Measurements from ENCODE around the gene TRPM6. TPM values are rescaled to one million over a fixed set of nuclear protein-coding genes. Genes with fewer than 3 reads are reported as not detected.
"Not testable (repeated sequence)": the region's sequence is repeated elsewhere in the genome, so short reads cannot be mapped to it uniquely, and the experiment has no call there.

The TRPM6 gene
- total and polyA plus RNA-seq, 10 donors = 0.05 to 9.9 (median 1.7) TPM

DNA sequence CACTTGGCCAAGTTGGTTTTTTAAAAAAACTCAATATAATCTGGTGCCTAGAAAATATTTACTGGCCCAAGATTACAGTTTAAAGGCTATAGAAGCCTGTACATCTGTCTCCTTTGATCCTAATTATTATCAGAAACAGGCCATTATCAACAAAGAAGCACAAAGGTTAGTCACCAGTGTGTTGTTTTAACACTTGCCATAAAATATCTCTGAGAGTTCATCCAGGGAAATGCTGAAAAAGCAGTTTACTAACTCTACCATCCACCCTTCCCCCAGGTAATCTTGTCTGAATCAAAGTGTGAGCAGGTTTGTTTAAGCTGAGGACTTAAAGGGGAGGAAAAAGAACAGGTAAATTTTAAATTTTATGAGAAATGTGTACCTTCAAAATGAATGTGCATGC, 13.3 kb upstream of the TRPM6 start:
- no peaks in the 10 kb centered on the region for H3K4me1 ChIP-seq
- no peak for DNase-seq
- no peaks in the 10 kb centered on the region for H3K9me3 ChIP-seq
- H3K4me3 ChIP-seq = no peak overlapping the region
- H3K27ac ChIP-seq = no peak overlapping the region
- no peaks in the 10 kb centered on the region for H3K36me3 ChIP-seq
- intact Hi-C loops (cut with DNase I; ENCODE audit: low total_unique reads) = no loop called here
- TF ChIP-seq POLR2AphosphoS5 (IDR thresholded peaks at IDR 0.05) = no peak
- TF ChIP-seq, protein P1, sequence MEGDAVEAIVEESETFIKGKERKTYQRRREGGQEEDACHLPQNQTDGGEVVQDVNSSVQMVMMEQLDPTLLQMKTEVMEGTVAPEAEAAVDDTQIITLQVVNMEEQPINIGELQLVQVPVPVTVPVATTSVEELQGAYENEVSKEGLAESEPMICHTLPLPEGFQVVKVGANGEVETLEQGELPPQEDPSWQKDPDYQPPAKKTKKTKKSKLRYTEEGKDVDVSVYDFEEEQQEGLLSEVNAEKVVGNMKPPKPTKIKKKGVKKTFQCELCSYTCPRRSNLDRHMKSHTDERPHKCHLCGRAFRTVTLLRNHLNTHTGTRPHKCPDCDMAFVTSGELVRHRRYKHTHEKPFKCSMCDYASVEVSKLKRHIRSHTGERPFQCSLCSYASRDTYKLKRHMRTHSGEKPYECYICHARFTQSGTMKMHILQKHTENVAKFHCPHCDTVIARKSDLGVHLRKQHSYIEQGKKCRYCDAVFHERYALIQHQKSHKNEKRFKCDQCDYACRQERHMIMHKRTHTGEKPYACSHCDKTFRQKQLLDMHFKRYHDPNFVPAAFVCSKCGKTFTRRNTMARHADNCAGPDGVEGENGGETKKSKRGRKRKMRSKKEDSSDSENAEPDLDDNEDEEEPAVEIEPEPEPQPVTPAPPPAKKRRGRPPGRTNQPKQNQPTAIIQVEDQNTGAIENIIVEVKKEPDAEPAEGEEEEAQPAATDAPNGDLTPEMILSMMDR (IDR thresholded peaks at IDR 0.05 in 8 of 11, conservative IDR thresholded peaks at IDR 0.05 in 3 of 11) = no peak
- TF ChIP-seq POLR2A (IDR thresholded peaks at IDR 0.05) = no peak
- peaks cover 0 to 30% (median 0%) of the 10 kb centered on the region in 7 donors for H3K27me3 ChIP-seq (replicated peaks in 1 of 7)

DNA sequence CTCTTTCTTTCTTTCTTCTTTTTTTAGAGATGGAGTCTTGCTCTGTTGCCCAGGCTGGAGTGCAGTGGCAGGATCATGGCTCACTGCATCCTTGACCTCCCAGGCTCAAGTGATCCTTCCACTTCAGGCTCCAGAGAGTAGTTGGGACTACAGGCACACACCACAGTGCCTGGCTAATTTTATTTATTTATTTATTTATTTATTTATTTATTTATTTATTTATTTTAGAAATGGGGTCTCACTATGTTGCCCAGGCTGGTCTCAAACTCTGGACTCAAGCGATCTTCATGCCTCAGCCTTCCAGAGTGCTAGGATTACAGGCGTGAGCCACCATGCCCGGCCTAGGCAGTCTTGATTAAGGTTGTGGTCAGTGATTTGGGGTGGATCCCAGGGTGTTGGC, 728 bp upstream of the TRPM6 start:
- H3K9me3 ChIP-seq; intact Hi-C loops (cut with DNase I; ENCODE audit: low total_unique reads); H3K36me3 ChIP-seq; H3K4me3 ChIP-seq; DNase-seq; H3K27ac ChIP-seq: not testable (repeated sequence)
- Histone ChIP-seq H3K4me1 (peaks cover 0 to 22% (median 17%) of the 10 kb centered on the region in 6 donors), H3K27me3 (replicated peaks in 1 of 7) (peaks cover 0 to 48% (median 15%) of the 10 kb centered on the region in 7 donors)
- 93 to 97% (median 95%) methylated on average over 3 of the region's 3 CpGs for WGBS, 5 donors

DNA sequence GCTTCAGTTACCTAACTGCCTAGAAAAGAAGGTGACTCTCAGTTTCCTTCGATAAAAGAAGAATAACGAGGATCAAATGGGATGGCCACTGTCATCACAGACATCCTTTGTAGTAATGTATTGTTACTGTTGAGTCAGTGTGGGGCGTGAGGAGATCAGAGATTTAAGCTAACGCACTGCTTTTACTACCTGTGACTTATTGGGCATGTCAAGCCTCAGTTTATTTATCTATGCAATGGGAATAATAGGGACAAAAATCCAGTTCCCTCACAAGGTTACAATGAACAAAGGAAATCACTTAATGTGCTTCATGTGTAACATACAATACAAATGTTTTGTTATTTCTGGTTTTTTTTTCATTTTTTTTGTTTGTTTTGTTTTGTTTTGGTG, 255 bp upstream of the TRPM6 start:
- Histone ChIP-seq H3K36me3 (no peaks in the 10 kb centered on the region), H3K4me3 (peak overlapping the region in 5 of 8 donors; percentile 46 to 74 (median 48)), H3K27ac (peak overlapping the region in 7 of 8 donors; percentile 73 to 96 (median 87)), H3K9me3 (peaks cover 0 to 9% (median 0%) of the 10 kb centered on the region in 8 donors), H3K4me1 (peaks cover 0 to 22% (median 17%) of the 10 kb centered on the region in 6 donors), H3K27me3 (replicated peaks in 1 of 7) (peaks cover 0 to 48% (median 15%) of the 10 kb centered on the region in 7 donors)
- TF ChIP-seq, protein P1 (IDR thresholded peaks at IDR 0.05 in 8 of 11, conservative IDR thresholded peaks at IDR 0.05 in 3 of 11) = no peak
- TF ChIP-seq POLR2AphosphoS5 (IDR thresholded peaks at IDR 0.05) (no peak), POLR2A (IDR thresholded peaks at IDR 0.05) (no peak)
- DNase-seq = no peak
- 62 to 90% (median 79%) methylated on average over 4 of the region's 4 CpGs for WGBS, 5 donors
- intact Hi-C loops (cut with DNase I; ENCODE audit: low total_unique reads) = no loop called here

DNA sequence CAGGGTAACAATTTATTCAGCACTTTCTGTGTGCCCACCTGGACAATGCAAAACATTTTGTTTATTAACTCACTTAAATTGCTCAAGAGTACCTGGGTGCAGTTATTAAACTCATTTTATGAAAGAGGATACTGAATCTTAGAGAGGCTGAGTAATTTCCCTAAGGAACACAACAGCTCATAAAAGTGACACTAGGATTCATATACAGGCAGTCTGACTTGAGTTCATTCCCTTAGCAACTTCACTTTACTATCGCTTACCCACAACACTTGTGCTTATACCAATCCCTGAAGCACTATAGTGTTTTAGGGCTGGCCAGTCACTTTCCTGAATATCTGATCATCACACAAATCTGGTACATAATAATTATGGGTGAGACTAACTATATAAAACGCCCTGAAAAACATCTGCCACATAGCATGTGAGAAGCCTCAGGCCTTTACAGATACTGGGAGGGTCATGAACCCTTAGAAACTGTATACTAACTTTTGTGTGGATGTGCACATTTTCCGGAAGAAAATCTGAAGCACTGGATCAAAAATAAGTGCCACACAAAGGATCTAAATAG, 11.3 kb downstream of the TRPM6 start:
- intact Hi-C loops (cut with DNase I; ENCODE audit: low total_unique reads) = no loop called here
- Histone ChIP-seq H3K4me3 (no peak overlapping the region), H3K36me3 (no peaks in the 10 kb centered on the region), H3K4me1 (no peaks in the 10 kb centered on the region), H3K27me3 (replicated peaks in 1 of 7) (peaks cover 0 to 11% (median 0%) of the 10 kb centered on the region in 7 donors), H3K9me3 (peaks cover 0 to 40% (median 32%) of the 10 kb centered on the region in 8 donors), H3K27ac (no peak overlapping the region)
- 80 to 86% (median 82%) methylated on average over 3 of the region's 3 CpGs for WGBS, 5 donors
- TF ChIP-seq POLR2A (IDR thresholded peaks at IDR 0.05) (no peak), POLR2AphosphoS5 (IDR thresholded peaks at IDR 0.05) (no peak)
- TF ChIP-seq, protein P1 (IDR thresholded peaks at IDR 0.05 in 8 of 11, conservative IDR thresholded peaks at IDR 0.05 in 3 of 11) = no peak
- DNase-seq = no peak

Data from spleen (tissue), 11 donors.